ENCODE measurements around the gene SALL3. TPM values are rescaled to one million over a fixed set of nuclear protein-coding genes. Genes with fewer than 3 reads are reported as not detected.
"Not testable (repeated sequence)": the region's sequence is repeated elsewhere in the genome, so short reads cannot be mapped to it uniquely, and the experiment has no call there.

Gene SALL3
- total RNA-seq, 6 donors from 2014 or later: 0.11 to 0.24 TPM; not detected in 4

DNA sequence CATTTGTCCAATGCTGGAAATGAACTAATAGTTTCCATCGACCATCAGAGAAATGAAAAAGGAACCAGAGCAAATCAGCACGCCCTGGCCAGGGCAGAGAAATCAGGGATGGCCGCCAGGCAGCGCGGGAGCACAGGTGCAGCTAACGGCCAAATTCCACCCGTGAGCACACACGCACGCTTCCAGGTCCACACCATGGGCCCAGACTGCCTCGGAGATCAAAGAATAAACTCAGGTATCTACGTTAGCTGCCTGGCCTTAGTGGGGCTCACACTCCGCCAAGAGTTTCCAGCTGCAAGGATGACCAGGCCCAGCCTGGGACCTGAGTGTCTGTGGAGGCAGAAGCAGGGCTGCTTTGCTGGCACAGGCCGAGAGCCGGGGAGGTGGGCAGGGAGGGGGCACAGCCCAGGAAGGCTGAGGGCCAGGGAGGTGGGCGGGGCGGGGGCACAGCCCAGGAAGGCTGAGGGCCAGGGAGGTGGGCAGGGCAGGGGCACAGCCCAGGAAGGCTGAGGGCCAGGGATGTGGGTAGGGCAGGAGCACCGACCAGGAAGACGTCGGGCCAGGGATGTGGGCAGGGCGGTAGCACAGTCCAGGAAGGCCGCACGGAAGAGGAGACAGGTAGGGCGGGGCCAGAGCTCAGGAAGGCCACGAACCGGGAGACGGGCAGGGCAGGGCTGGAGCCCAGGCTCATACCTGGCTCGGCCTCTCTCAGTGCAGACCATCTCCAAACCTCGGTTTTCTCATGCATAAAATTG is 43.2 kb upstream of the SALL3 start:
- Histone ChIP-seq H3K27ac (no peak overlapping the region), H3K4me3 (no peak overlapping the region), H3K36me3 (no peaks in the 10 kb centered on the region), H3K27me3 (no peaks in the 10 kb centered on the region), H3K9me3 (no peaks in the 10 kb centered on the region), H3K4me1 (no peaks in the 10 kb centered on the region)
- TF ChIP-seq POLR2AphosphoS5 (IDR thresholded peaks at IDR 0.05) (no peak), POLR2A (IDR thresholded peaks at IDR 0.05) (no peak), EP300 (IDR thresholded peaks at IDR 0.05) (no peak)
- TF ChIP-seq, protein P1, sequence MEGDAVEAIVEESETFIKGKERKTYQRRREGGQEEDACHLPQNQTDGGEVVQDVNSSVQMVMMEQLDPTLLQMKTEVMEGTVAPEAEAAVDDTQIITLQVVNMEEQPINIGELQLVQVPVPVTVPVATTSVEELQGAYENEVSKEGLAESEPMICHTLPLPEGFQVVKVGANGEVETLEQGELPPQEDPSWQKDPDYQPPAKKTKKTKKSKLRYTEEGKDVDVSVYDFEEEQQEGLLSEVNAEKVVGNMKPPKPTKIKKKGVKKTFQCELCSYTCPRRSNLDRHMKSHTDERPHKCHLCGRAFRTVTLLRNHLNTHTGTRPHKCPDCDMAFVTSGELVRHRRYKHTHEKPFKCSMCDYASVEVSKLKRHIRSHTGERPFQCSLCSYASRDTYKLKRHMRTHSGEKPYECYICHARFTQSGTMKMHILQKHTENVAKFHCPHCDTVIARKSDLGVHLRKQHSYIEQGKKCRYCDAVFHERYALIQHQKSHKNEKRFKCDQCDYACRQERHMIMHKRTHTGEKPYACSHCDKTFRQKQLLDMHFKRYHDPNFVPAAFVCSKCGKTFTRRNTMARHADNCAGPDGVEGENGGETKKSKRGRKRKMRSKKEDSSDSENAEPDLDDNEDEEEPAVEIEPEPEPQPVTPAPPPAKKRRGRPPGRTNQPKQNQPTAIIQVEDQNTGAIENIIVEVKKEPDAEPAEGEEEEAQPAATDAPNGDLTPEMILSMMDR (IDR thresholded peaks at IDR 0.05): no peak
- no peak for ATAC-seq (ENCODE audit: low FRiP score in 2 of 2)
- DNase-seq: no peak
- WGBS, 2 donors: 83 to 85% methylated on average over 21 to 28 of the region's 28 CpGs

DNA sequence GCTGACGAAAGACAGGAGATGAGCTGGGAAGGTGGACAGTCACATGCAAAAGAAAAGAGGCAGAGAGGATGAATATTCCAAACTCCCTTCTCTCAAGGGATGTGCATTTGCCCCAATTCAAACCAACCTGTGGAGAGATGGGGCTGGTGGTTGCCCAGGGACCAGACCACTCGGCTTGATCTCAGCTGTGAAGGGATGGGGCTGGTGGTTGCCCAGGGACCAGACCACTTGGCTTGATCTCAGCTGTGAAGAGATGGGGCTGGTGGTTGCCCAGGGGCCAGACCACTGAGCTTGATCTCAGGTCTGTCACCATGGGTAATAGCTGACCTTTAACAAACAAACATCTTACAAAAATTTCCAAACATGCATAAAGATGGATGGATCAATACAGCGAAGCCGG is 42.5 kb upstream of the SALL3 start:
- whole genome bisulfite sequencing, 2 donors: 87 to 95% methylated on average over 4 of the region's 4 CpGs
- H3K27ac ChIP-seq: no peak overlapping the region
- no peaks in the 10 kb centered on the region for H3K27me3 ChIP-seq
- H3K4me3 ChIP-seq: no peak overlapping the region
- no peak for ATAC-seq (ENCODE audit: low FRiP score in 2 of 2)
- no peak for DNase-seq
- TF ChIP-seq POLR2AphosphoS5 (IDR thresholded peaks at IDR 0.05) (no peak), EP300 (IDR thresholded peaks at IDR 0.05) (no peak), POLR2A (IDR thresholded peaks at IDR 0.05) (no peak)
- TF ChIP-seq, protein P1 (IDR thresholded peaks at IDR 0.05): no peak
- no peaks in the 10 kb centered on the region for H3K9me3 ChIP-seq
- H3K36me3 ChIP-seq: no peaks in the 10 kb centered on the region
- H3K4me1 ChIP-seq: no peaks in the 10 kb centered on the region

DNA sequence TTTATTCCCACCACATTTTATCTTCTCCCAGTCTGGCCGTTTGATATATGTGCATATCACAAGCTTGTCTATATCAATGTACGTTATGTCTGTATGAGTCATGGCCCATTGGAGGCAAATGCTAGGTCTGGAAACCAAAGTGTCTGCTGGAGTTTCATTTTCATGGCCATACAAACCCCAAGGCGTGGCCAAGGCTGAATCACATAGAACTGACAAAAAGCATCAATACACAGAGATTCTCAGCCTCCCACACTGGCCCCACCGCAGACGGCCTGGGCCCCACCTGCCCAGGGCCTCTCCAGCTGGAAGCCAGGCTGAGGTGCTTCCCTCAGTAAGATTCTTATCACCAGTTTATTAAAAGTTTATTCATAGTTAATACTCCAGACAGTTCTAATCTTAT is 40.5 kb upstream of the SALL3 start:
- no peaks in the 10 kb centered on the region for H3K4me1 ChIP-seq
- no peaks in the 10 kb centered on the region for H3K9me3 ChIP-seq
- TF ChIP-seq POLR2A (IDR thresholded peaks at IDR 0.05) (no peak), POLR2AphosphoS5 (IDR thresholded peaks at IDR 0.05) (no peak), EP300 (IDR thresholded peaks at IDR 0.05) (no peak)
- TF ChIP-seq, protein P1 (IDR thresholded peaks at IDR 0.05): no peak
- H3K4me3 ChIP-seq: no peak overlapping the region
- H3K27me3 ChIP-seq: no peaks in the 10 kb centered on the region
- no peaks in the 10 kb centered on the region for H3K36me3 ChIP-seq
- no peak overlapping the region for H3K27ac ChIP-seq
- DNase-seq: no peak
- ATAC-seq (ENCODE audit: low FRiP score in 2 of 2): no peak
- WGBS, 2 donors: 74 to 78% methylated on average over 5 of the region's 5 CpGs

DNA sequence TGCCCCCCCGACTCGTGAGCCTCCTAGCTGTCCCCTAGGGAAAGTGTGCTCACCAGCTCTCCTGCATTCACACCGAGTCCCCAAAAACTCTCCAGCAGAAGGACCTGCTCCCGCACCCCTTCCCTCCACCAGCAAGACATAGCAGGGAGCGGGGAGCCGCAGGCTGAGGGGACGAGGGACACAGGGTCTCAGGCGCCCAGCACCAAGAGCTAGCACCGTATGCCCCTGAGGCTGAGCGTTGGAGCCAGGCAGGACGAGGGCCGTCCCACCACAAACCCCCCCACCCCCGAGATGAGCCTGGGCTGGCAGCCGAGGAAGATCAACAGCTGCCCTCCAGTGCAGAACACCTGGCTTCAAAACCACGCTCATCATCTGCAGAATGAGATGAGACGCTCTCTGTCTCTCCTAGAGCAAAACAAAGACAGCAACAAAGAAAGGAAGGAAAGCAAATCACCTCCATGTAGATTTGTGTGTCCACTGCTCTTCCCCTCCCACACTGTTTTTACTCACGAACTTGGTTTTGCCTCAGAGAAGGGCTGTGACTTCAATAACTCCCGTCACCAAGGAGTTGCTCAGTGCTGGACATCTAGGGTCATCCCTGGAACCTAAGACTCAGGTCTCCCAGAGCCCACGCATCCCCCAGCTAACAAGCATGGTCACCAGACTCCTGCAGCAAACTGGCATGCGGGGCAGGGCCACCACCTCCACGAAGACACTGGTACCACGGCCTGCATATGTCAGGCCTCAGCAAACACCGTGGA is 39.7 kb upstream of the SALL3 start:
- Histone ChIP-seq H3K36me3 (no peaks in the 10 kb centered on the region), H3K27ac (no peak overlapping the region), H3K4me1 (no peaks in the 10 kb centered on the region), H3K27me3 (no peaks in the 10 kb centered on the region), H3K9me3 (no peaks in the 10 kb centered on the region), H3K4me3 (no peak overlapping the region)
- ATAC-seq (ENCODE audit: low FRiP score in 2 of 2) (no peak), DNase-seq (no peak)
- TF ChIP-seq POLR2A (IDR thresholded peaks at IDR 0.05): no peak
- TF ChIP-seq, protein P1 (IDR thresholded peaks at IDR 0.05): no peak
- TF ChIP-seq POLR2AphosphoS5 (IDR thresholded peaks at IDR 0.05): no peak
- WGBS, 2 donors: 82 to 83% methylated on average over 12 to 23 of the region's 23 CpGs

DNA sequence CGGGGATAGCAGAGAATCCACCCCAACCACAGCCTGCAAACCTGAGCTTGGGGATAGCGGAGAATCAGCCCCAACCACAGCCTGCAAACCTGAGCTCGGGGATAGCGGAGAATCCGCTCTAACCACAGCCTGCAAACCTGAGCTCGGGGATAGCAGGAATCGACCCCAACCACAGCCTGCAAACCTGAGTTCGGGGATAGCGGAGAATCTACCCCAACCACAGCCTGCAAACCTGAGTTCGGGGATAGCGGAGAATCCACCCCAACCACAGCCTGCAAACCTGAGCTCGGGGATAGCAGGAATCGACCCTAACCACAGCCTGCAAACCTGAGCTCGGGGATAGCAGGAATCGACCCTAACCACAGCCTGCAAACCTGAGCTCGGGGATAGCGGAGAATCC is 37.4 kb upstream of the SALL3 start:
- not testable (repeated sequence) for H3K4me1 ChIP-seq; DNase-seq; H3K4me3 ChIP-seq; ATAC-seq (ENCODE audit: low FRiP score in 2 of 2); H3K27me3 ChIP-seq; H3K9me3 ChIP-seq; H3K27ac ChIP-seq; H3K36me3 ChIP-seq
- 87 to 100% methylated on average over 1 to 17 of the region's 17 CpGs for WGBS, 2 donors
